HL-60 (cell line): Measurements from ENCODE around the gene PPM1H.

Source experiments
- DNase-seq, 2 experiments: peaks; one replicate each; pipeline ENCODE4 v3.0.0-alpha.2; 2010 to 2020; ENCODE audit warnings: low read depth in 1 of 2, low spot score in 1 of 2
- H3K27ac ChIP-seq: fragments of 250-450 bp; sonication (Bioruptor Pico); replicated peaks from 2 replicates; pipeline ENCODE4 v1.5.1; 2020; ENCODE audit warnings: mild to moderate bottlenecking, moderate library complexity
- H3K27me3 ChIP-seq: fragments of 250-450 bp; sonication (Bioruptor Pico); 2 replicates; pipeline ENCODE4 v1.5.1; 2021; ENCODE audit warnings: mild to moderate bottlenecking, moderate library complexity; ENCODE audit not compliant: insufficient read depth, poor library complexity, severe bottlenecking
- H3K4me3 ChIP-seq: replicated peaks from 2 replicates; pipeline ENCODE4 v1.5.1; 2011; ENCODE audit warnings: mild to moderate bottlenecking, control low read depth, low read length; ENCODE audit not compliant: insufficient read depth
- GABPA ChIP-seq: IDR thresholded peaks from 2 replicates; pipeline ENCODE4 v1.6.1; 2012; ENCODE audit warnings: low read depth
- POLR2AphosphoS5 ChIP-seq: IDR thresholded peaks from 2 replicates; pipeline ENCODE4 v1.6.1; 2012; ENCODE audit warnings: low read depth
- SPI1 ChIP-seq: IDR thresholded peaks from 2 replicates; pipeline ENCODE4 v1.6.1; 2012; ENCODE audit warnings: low read depth, mild to moderate bottlenecking, borderline replicate concordance
- TF ChIP-seq, protein P1 (sequence below): IDR thresholded peaks from 2 replicates; pipeline ENCODE4 v1.6.1; 2012; ENCODE audit warnings: low read depth; ENCODE audit not compliant: insufficient replicate concordance
- TF ChIP-seq, protein P2 (sequence below): IDR thresholded peaks from one replicate; pipeline ENCODE4 v1.5.1; 2011; ENCODE audit warnings: low read length, control low read depth, inconsistent platforms; ENCODE audit not compliant: insufficient read depth

PPM1H gene

DNA sequence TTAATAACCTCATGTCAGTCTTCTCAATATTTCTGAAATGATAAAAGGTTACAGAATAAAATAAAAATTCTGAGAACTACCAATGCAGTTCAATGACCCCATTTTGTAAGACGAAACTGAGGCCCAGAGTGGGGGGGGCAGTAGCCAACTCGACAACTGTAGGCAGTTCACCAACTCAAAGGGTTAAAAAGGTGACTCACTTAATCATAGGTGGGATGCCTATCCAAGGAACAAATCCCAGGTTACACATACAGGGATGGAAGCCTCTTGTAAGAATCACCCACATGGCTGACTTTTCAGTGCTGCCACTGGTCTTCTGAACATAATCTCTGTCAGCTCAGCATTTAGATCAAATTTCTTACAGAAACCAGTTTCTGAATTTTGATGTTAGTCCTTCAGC, 10.9 kb downstream of the PPM1H start:
- Histone ChIP-seq H3K27ac (no peak overlapping the region), H3K27me3 (no peaks in the 10 kb centered on the region), H3K4me3 (no peak overlapping the region)
- TF ChIP-seq, protein P1, sequence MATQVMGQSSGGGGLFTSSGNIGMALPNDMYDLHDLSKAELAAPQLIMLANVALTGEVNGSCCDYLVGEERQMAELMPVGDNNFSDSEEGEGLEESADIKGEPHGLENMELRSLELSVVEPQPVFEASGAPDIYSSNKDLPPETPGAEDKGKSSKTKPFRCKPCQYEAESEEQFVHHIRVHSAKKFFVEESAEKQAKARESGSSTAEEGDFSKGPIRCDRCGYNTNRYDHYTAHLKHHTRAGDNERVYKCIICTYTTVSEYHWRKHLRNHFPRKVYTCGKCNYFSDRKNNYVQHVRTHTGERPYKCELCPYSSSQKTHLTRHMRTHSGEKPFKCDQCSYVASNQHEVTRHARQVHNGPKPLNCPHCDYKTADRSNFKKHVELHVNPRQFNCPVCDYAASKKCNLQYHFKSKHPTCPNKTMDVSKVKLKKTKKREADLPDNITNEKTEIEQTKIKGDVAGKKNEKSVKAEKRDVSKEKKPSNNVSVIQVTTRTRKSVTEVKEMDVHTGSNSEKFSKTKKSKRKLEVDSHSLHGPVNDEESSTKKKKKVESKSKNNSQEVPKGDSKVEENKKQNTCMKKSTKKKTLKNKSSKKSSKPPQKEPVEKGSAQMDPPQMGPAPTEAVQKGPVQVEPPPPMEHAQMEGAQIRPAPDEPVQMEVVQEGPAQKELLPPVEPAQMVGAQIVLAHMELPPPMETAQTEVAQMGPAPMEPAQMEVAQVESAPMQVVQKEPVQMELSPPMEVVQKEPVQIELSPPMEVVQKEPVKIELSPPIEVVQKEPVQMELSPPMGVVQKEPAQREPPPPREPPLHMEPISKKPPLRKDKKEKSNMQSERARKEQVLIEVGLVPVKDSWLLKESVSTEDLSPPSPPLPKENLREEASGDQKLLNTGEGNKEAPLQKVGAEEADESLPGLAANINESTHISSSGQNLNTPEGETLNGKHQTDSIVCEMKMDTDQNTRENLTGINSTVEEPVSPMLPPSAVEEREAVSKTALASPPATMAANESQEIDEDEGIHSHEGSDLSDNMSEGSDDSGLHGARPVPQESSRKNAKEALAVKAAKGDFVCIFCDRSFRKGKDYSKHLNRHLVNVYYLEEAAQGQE, result no peak
- TF ChIP-seq POLR2AphosphoS5 (no peak), GABPA (no peak), SPI1 (no peak)
- TF ChIP-seq, protein P2, sequence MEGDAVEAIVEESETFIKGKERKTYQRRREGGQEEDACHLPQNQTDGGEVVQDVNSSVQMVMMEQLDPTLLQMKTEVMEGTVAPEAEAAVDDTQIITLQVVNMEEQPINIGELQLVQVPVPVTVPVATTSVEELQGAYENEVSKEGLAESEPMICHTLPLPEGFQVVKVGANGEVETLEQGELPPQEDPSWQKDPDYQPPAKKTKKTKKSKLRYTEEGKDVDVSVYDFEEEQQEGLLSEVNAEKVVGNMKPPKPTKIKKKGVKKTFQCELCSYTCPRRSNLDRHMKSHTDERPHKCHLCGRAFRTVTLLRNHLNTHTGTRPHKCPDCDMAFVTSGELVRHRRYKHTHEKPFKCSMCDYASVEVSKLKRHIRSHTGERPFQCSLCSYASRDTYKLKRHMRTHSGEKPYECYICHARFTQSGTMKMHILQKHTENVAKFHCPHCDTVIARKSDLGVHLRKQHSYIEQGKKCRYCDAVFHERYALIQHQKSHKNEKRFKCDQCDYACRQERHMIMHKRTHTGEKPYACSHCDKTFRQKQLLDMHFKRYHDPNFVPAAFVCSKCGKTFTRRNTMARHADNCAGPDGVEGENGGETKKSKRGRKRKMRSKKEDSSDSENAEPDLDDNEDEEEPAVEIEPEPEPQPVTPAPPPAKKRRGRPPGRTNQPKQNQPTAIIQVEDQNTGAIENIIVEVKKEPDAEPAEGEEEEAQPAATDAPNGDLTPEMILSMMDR, result no peak
- no peak for DNase-seq

DNA sequence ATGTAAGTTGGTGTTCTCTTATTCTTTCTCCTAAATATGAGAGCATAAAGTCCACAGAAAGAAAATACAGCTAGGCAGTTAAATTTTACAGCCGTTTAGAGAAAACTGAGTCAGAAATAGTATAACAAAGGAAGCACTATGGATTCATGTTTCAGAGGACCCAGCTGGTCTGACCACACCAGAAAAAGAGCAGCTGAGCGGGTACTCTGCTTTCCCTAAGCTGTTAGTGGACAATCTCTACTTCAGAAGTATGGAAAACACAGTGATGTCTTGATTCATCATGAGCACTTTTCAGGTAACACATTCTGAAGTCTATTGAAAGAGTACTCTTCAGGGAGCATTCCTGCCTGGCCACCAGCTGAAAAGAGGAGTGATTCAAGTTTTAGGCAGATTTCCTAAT, 12.4 kb downstream of the PPM1H start:
- no peaks in the 10 kb centered on the region for H3K27me3 ChIP-seq
- no peak for DNase-seq
- H3K4me3 ChIP-seq, result no peak overlapping the region
- H3K27ac ChIP-seq, result no peak overlapping the region
- TF ChIP-seq POLR2AphosphoS5 (no peak), GABPA (no peak), SPI1 (no peak)
- TF ChIP-seq, protein P2, result no peak
- TF ChIP-seq, protein P1, result no peak

DNA sequence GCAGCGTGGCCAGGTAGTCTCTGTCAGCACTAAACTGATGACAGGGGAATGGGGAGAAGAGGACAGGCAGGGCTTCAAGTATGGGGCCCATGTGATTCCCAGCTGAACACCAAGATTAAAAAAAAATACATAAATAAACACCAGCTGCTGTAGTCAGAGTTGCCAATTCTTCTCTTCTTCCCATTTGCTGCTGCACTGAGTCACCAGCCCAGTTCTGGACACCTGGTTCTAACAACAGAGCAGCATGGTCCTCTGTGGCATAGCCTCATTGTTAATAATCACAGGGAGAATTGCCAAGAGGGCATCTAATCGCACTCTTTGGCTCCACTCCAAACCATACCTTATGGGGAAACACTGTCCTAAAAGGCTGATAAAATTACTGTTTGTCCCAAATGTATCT, 15.1 kb downstream of the PPM1H start:
- Histone ChIP-seq H3K4me3 (no peak overlapping the region), H3K27me3 (no peaks in the 10 kb centered on the region), H3K27ac (no peak overlapping the region)
- DNase-seq, result no peak
- TF ChIP-seq, protein P1, result no peak
- no peak for TF ChIP-seq GABPA
- TF ChIP-seq SPI1, result no peak
- TF ChIP-seq, protein P2, result no peak
- no peak for TF ChIP-seq POLR2AphosphoS5
